Measurements from ENCODE around the gene SMOC2.

GRCh38 chr6:168616816-168617765 lies 176.1 kb downstream of the SMOC2 start:
- TF ChIP-seq CTCF (IDR thresholded peaks at IDR 0.05) (peak in 5 of 6 experiments; percentile 18 to 41 (median 37)), POLR2A (IDR thresholded peaks at IDR 0.05) (no peak)
